Measurements from ENCODE around the gene CHRNA1. TPM values are rescaled to one million over a fixed set of nuclear protein-coding genes. Genes with fewer than 3 reads are reported as not detected.

The CHRNA1 gene
- polyA plus RNA-seq, 1 of the 3 experiments (the other 2 are of a cell fraction) = 0.02 TPM

GRCh38 chr2:174781996-174782395 is 17.7 kb upstream of the CHRNA1 start:
- no peak overlapping the region for H3K4me3 ChIP-seq (ENCODE audit: low read depth in 2 of 2, low read length in 1 of 2)
- H3K9me3 ChIP-seq = no peaks in the 10 kb centered on the region
- no peaks in the 10 kb centered on the region for H4K20me1 ChIP-seq (ENCODE audit: insufficient read depth)
- TF ChIP-seq SIN3A (IDR thresholded peaks at IDR 0.05; ENCODE audit: borderline replicate concordance, low read depth, low read length) = no peak
- no peak for TF ChIP-seq TEAD4 (IDR thresholded peaks at IDR 0.05; ENCODE audit: borderline replicate concordance, insufficient read depth)
- no peak for TF ChIP-seq YY1 (IDR thresholded peaks at IDR 0.05; ENCODE audit: low read depth)
- no peak for TF ChIP-seq ELF1 (IDR thresholded peaks at IDR 0.05)
- TF ChIP-seq TCF12 (IDR thresholded peaks at IDR 0.05) = no peak
- TF ChIP-seq, protein P1, sequence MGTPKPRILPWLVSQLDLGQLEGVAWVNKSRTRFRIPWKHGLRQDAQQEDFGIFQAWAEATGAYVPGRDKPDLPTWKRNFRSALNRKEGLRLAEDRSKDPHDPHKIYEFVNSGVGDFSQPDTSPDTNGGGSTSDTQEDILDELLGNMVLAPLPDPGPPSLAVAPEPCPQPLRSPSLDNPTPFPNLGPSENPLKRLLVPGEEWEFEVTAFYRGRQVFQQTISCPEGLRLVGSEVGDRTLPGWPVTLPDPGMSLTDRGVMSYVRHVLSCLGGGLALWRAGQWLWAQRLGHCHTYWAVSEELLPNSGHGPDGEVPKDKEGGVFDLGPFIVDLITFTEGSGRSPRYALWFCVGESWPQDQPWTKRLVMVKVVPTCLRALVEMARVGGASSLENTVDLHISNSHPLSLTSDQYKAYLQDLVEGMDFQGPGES (IDR thresholded peaks at IDR 0.05; ENCODE audit: low read depth, low read length) = no peak
- TF ChIP-seq GATA2 (CRISPR knock-in tag; IDR thresholded peaks at IDR 0.05) = no peak
- TF ChIP-seq, protein P2, sequence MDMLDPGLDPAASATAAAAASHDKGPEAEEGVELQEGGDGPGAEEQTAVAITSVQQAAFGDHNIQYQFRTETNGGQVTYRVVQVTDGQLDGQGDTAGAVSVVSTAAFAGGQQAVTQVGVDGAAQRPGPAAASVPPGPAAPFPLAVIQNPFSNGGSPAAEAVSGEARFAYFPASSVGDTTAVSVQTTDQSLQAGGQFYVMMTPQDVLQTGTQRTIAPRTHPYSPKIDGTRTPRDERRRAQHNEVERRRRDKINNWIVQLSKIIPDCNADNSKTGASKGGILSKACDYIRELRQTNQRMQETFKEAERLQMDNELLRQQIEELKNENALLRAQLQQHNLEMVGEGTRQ (IDR thresholded peaks at IDR 0.05; ENCODE audit: borderline replicate concordance, low read depth, low read length) = no peak
- no peak for TF ChIP-seq FOSL2 (IDR thresholded peaks at IDR 0.05; ENCODE audit: borderline replicate concordance, low read depth)
- no peak for TF ChIP-seq POLR2AphosphoS5 (IDR thresholded peaks at IDR 0.05; ENCODE audit: low read depth, low read length)
- TF ChIP-seq, protein P3, sequence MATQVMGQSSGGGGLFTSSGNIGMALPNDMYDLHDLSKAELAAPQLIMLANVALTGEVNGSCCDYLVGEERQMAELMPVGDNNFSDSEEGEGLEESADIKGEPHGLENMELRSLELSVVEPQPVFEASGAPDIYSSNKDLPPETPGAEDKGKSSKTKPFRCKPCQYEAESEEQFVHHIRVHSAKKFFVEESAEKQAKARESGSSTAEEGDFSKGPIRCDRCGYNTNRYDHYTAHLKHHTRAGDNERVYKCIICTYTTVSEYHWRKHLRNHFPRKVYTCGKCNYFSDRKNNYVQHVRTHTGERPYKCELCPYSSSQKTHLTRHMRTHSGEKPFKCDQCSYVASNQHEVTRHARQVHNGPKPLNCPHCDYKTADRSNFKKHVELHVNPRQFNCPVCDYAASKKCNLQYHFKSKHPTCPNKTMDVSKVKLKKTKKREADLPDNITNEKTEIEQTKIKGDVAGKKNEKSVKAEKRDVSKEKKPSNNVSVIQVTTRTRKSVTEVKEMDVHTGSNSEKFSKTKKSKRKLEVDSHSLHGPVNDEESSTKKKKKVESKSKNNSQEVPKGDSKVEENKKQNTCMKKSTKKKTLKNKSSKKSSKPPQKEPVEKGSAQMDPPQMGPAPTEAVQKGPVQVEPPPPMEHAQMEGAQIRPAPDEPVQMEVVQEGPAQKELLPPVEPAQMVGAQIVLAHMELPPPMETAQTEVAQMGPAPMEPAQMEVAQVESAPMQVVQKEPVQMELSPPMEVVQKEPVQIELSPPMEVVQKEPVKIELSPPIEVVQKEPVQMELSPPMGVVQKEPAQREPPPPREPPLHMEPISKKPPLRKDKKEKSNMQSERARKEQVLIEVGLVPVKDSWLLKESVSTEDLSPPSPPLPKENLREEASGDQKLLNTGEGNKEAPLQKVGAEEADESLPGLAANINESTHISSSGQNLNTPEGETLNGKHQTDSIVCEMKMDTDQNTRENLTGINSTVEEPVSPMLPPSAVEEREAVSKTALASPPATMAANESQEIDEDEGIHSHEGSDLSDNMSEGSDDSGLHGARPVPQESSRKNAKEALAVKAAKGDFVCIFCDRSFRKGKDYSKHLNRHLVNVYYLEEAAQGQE (IDR thresholded peaks at IDR 0.05; ENCODE audit: low read depth, low read length) = no peak
- no peak for TF ChIP-seq FOXJ3 (CRISPR knock-in tag; IDR thresholded peaks at IDR 0.05)
- peaks cover 37 to 42% of the 10 kb centered on the region in 2 experiments for H3K4me1 ChIP-seq (ENCODE audit: control insufficient read depth in 1 of 2, insufficient read depth in 2 of 2, low read depth in 1 of 2, low read length in 1 of 2)
- H3K4me2 ChIP-seq = no peak overlapping the region
- CTCF ChIA-PET = interaction anchor here (1.0 to 3.6 kb wide), 3 partner anchors 10 to 149 kb away, joined by 3 to 23 read pairs (median 3); no protein-coding TSS in a partner anchor
- H3K9me2 ChIP-seq = no peaks in the 10 kb centered on the region
- no peak for DNase-seq
- H2AFZ ChIP-seq (ENCODE audit: low read depth) = no peak overlapping the region
- H3F3A ChIP-seq (replicated peaks; ENCODE audit: insufficient read depth) = peaks cover 10% of the 10 kb centered on the region
- H3K27ac ChIP-seq (ENCODE audit: low read depth in 2 of 2, low read length in 1 of 2) = no peak overlapping the region
- H3K79me2 ChIP-seq (ENCODE audit: insufficient read depth) = no peaks in the 10 kb centered on the region
- POLR2A ChIA-PET = no interaction called here
- H3K9ac ChIP-seq = no peak overlapping the region
- no peaks in the 10 kb centered on the region for H3K27me3 ChIP-seq (ENCODE audit: insufficient read depth)
- 94% methylated on average over 11 of the region's 11 CpGs for WGBS (ENCODE audit: low lambda C conversion rate)
- H3K36me3 ChIP-seq (replicated peaks in 1 of 2; ENCODE audit: control insufficient read depth in 1 of 2, insufficient read depth in 2 of 2, low read length in 1 of 2) = no peaks in the 10 kb centered on the region
